SK-N-MC (cell line): ENCODE data around the gene MTSS2.

Source experiments
- EZH2 ChIP-seq: fragments of 200-600 bp; sonication (generic); IDR thresholded peaks from one replicate; pipeline ENCODE4 v1.6.1; 2017; ENCODE audit warnings: antibody characterized with exemption
- FOXP2 ChIP-seq: optimal IDR thresholded peaks from 2 replicates; pipeline ENCODE3; 2011; ENCODE audit warnings: mild to moderate bottlenecking, moderate library complexity; ENCODE audit not compliant: insufficient read depth; ENCODE audit errors: extremely low read length, control extremely low read depth
- POLR2AphosphoS5 ChIP-seq: IDR thresholded peaks from 2 replicates; pipeline ENCODE4 v1.6.1; 2012; ENCODE audit warnings: mild to moderate bottlenecking, low read depth, low read length, borderline replicate concordance

DNA sequence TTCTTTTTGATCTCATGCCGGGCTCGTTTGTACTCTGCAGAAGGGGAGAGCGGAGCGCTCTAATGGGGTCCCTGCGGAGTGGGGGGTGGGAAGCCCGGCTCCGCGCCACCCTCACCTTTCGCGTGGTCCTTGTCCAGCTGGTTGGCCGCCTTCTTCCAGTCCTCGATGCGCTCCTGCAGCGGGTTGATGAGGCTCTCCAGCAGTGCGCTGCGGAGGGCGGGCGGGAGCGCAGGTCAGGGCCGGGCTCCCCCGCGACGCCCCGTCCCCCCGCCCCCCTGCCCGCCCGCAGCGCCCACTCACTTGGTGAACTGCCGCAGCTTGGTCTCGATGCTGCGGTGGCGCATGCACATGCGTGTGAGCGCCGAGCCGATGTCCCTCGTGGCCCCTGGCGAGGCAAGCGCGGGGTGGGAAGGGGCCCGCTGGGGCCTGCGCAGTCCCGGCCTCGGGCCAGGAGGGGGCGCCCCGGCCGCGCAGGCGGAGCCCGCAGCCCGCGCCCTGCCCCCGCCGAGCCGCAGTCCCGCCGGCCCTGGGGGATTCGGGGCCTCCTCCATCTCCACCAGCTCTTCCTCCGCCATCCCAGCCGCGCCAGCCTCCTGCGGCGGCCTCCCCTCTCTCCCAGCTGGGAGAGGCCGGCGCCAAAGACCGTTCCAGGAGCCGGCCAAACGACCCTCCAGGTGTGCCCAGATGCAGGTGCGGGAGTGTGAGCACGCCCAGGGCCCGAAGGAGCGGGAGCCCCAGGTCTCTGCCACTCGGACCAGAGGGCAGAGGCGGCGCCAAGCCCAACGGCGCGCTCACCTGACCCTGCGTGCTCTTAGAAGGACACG is 6.0 kb downstream of the MTSS2 start:
- TF ChIP-seq EZH2 (no peak), POLR2AphosphoS5 (no peak), FOXP2 (no peak)
